ENCODE measurements around the gene TTR.

The TTR gene

DNA sequence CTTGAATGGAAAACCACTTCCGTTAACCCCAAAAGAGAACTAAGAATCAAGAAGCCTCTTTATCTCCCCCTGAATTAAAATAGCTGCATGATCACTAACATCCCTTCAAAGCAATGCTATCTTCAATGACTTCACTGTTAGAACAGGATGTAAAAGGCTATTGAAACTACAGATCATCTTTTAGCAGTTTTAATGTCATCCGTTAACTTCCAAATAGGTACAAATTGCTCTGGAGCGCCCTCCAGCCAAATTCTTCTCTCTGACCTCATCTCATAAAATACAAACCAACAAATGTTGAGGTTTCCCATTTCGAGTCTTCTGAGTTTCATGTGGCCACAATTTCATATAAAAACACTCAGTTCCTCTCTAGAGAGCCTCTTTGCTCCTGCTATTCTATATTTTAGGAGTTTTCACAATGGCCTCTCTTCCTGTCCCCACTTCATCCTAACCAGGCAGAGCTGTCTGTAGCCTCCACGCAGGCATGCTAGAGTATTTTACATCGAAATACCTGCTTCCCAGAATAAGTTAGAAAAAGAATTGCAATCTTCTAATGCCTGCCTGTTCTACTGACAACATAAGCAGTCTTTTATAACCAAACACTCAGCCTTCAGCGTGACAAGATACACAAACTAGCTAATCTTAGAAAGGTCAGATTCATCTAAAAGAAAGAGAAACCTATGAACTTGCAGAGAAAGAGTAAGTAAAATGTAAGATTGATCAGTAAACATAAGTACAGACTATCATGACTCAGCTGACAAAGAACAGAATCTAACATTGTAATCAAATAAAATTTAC is 54.9 kb downstream of the TTR start:
- DNase-seq (ENCODE audit: low read depth) = no peak
- TF ChIP-seq, protein P1, sequence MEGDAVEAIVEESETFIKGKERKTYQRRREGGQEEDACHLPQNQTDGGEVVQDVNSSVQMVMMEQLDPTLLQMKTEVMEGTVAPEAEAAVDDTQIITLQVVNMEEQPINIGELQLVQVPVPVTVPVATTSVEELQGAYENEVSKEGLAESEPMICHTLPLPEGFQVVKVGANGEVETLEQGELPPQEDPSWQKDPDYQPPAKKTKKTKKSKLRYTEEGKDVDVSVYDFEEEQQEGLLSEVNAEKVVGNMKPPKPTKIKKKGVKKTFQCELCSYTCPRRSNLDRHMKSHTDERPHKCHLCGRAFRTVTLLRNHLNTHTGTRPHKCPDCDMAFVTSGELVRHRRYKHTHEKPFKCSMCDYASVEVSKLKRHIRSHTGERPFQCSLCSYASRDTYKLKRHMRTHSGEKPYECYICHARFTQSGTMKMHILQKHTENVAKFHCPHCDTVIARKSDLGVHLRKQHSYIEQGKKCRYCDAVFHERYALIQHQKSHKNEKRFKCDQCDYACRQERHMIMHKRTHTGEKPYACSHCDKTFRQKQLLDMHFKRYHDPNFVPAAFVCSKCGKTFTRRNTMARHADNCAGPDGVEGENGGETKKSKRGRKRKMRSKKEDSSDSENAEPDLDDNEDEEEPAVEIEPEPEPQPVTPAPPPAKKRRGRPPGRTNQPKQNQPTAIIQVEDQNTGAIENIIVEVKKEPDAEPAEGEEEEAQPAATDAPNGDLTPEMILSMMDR (IDR thresholded peaks at IDR 0.05; ENCODE audit: low read depth, low read length, missing control alignments) = no peak
- no peak overlapping the region; the same call in 1 of the 2 replicates for H3K4me3 ChIP-seq (ENCODE audit: low read depth, low read length)

DNA sequence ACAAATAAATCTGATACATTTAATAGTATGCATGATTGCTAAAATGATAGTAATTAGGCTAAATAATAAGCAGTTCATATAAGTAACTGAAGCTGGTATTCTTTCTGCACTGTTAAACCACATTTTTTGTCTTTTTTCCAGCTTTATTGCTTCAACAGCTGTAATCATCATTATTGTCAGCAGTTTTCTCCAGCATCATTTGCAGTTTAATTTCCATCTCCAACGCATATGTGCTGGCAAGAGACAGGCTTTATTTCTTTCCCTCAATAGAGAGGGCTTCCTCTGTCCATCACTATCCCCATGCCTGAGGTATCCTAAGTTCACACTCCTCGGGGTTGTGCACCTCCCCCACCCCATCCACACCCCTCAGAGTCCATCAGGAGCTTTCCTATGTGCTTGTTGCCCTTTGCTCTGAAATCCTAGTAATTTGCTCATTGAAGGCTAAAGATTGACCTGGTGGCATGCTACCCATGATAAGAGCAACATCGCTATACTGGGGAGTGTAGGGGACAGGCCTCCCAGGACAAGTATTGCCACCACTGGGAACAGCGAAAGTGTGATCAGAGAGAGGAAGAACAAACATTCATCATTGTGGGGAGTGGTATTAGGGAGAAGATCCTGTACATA is 55.6 kb downstream of the TTR start:
- TF ChIP-seq, protein P1 (IDR thresholded peaks at IDR 0.05; ENCODE audit: low read depth, low read length, missing control alignments) = no peak
- H3K4me3 ChIP-seq (ENCODE audit: low read depth, low read length) = no peak overlapping the region
- no peak for DNase-seq (ENCODE audit: low read depth)

Data from GM12864 (cell line).